A549 treated with ZK216348 at 1 μM for 4 hours (cell line): Measurements from ENCODE around the gene FOXD4. TPM values are rescaled to one million over a fixed set of nuclear protein-coding genes. Genes with fewer than 3 reads are reported as not detected.

ENCODE experiments used
- total RNA-seq: library from RNA; stranded (reverse); fragments of 200-300 nt; extraction: Qiagen RNA extraction; gene quantifications from 5 replicates; pipeline ENCODE4 v1.2.3, GENCODE V29; 2022; ENCODE audit warnings: low read depth

FOXD4 gene
- total RNA-seq: 0.34 to 0.94 TPM (median 0.49 TPM) in 5 replicates

DNA sequence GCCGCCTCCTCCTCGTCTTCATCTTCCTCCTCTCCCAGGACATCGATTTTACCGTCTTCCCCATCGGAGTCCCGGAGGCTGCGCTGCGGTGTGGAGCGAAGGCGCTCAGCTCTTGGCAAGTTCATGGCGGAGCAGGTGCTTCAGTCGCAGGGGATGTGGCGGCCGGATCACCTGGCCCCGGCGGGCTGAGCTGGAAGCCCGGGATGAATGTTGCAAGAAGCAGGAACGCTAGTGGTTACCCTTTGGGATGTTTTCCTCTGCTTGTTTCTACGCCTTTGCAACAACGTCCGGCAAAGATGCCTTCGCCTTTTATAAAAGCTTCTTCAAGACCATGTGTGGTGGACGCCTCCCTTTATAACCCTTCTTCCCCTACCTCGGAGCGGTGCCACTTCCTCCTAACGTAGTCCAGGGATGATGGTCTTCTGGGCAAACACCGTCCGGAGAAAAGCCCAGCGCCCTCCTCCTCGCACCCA, at the start of gene FOXD4:
TSS of gene FOXD4 (minus strand) at position 423 of the 473 bp plus-strand sequence. CDS start at position 125, 298 bp downstream.

Other genes starting within 250 kb of the FOXD4 start
- 7.8 to 13.1 TPM (median 10.6 TPM) in 5 replicates for gene WASHC1, start 89.0 kb downstream of the FOXD4 start, total RNA-seq
- 23.7 to 34.6 TPM (median 26.4 TPM) in 5 replicates for gene ZNG1A, start 60.6 kb upstream of the FOXD4 start, total RNA-seq
- gene DOCK8, start 96.4 kb upstream of the FOXD4 start, total RNA-seq: 0.23 to 1.0 TPM (median 0.40 TPM) in 5 replicates